ENCODE data around the gene AATF. TPM values are rescaled to one million over a fixed set of nuclear protein-coding genes. Genes with fewer than 3 reads are reported as not detected.

Gene AATF
- total and polyA plus RNA-seq, 2 of the 8 experiments (the other 6 are each of a cell fraction or from before 2014, with no cell fraction given), result 20.1 to 62.8 TPM

DNA sequence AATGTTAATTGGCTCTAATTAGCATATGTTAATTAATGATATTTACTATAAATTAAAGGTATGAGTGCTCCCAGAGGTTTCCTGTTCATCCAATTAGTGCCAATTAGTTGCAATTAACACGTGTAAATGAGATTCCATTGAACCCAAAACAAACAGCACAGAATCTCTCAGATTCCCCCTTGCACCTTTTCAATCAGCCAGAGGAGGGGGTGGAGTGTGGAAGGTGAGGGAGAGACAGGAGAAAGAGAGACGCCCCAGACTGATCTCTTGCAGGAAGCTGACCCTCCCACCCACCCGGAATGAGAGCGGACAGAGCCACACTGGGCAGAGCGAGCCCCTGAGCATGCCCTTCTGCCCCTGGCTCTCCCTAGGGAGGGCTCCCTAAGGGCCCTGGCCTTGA lies 35.6 kb upstream of the AATF start:
- Histone ChIP-seq H2AK5ac (ENCODE audit: low read depth, low read length) (no peak overlapping the region), H3K9me3 (ENCODE audit: insufficient read depth in 2 of 2, low read depth in 1 of 2, low read length in 1 of 2) (no peaks in the 10 kb centered on the region), H3K4ac (replicated peaks; ENCODE audit: insufficient read length, low read depth, low read length) (no peak overlapping the region), H3K4me3 (ENCODE audit: extremely low read depth in 1 of 4, insufficient read depth in 2 of 4, low read depth in 3 of 4, low read length in 4 of 4) (no peak overlapping the region), H3K18ac (ENCODE audit: extremely low read depth, low read length) (no peak overlapping the region), H4K8ac (ENCODE audit: extremely low read depth, insufficient read depth, low read length) (no peak overlapping the region), H3K56ac (replicated peaks; ENCODE audit: insufficient read length, low read depth, low read length) (no peak overlapping the region), H3K27me3 (replicated peaks in 1 of 4; ENCODE audit: control insufficient read depth in 3 of 4, extremely low read depth in 1 of 4, insufficient read depth in 3 of 4, low read length in 3 of 4) (peaks cover 0 to 5% (median 0%) of the 10 kb centered on the region in 4 experiments; a peak in 1 of 7 replicates), H2BK5ac (ENCODE audit: low read depth, low read length) (no peak overlapping the region), H3K36me3 (ENCODE audit: control insufficient read depth in 2 of 4, insufficient read depth in 4 of 4, low read length in 3 of 4) (no peaks in the 10 kb centered on the region; a peak in 1 of 8 replicates), H3K27ac (ENCODE audit: low read depth, low read length) (no peak overlapping the region), H3K79me1 (ENCODE audit: low read depth, low read length) (no peaks in the 10 kb centered on the region), H3K23ac (ENCODE audit: insufficient read length) (no peak overlapping the region), H2AFZ (ENCODE audit: low read length) (no peak overlapping the region), H2BK20ac (ENCODE audit: low read length) (no peak overlapping the region), H2BK12ac (ENCODE audit: low read depth, low read length) (no peak overlapping the region), H3K4me2 (ENCODE audit: insufficient read depth in 1 of 2, low read depth in 2 of 2, low read length in 2 of 2) (no peak overlapping the region), H2BK120ac (replicated peaks; ENCODE audit: low read depth, low read length) (no peak overlapping the region), H3K9ac (replicated peaks in 1 of 4; ENCODE audit: extremely low read depth in 1 of 4, low read depth in 3 of 4, low read length in 3 of 4) (no peak overlapping the region), H3K79me2 (ENCODE audit: control insufficient read depth in 1 of 2, insufficient read depth in 2 of 2, low read length in 2 of 2) (no peaks in the 10 kb centered on the region), H3K14ac (ENCODE audit: insufficient read length) (no peak overlapping the region), H4K91ac (replicated peaks; ENCODE audit: insufficient read length, low read length) (no peak overlapping the region), H2BK15ac (ENCODE audit: low read length) (no peak overlapping the region), H4K20me1 (replicated peaks in 1 of 2; ENCODE audit: control insufficient read depth in 1 of 2, insufficient read depth in 2 of 2, low read length in 2 of 2) (no peaks in the 10 kb centered on the region), H3K4me1 (replicated peaks in 1 of 4; ENCODE audit: control insufficient read depth in 3 of 4, insufficient read depth in 4 of 4, low read length in 3 of 4) (peaks cover 0 to 6% (median 2%) of the 10 kb centered on the region in 4 experiments; a peak in 4 of 7 replicates), H3K23me2 (ENCODE audit: low read depth, low read length) (no peaks in the 10 kb centered on the region), H4K5ac (ENCODE audit: insufficient read length, low read depth, low read length) (no peak overlapping the region)
- ChIA-PET POLR2A (ENCODE audit: partially characterized antibody) (interaction anchor here (0.7 kb wide), 1 partner anchor 18 kb away, joined by 3 read pairs; no protein-coding TSS in a partner anchor), CTCF (ENCODE audit: partially characterized antibody) (interaction anchor here (0.6 to 0.8 kb wide), 2 partner anchors 43 to 76 kb away, joined by 3 to 4 read pairs; no protein-coding TSS in a partner anchor)
- FAIRE-seq, result no peak
- 81% methylated on average over 5 of the region's 5 CpGs; no CpG with 5 or more reads in 1 of the 2 experiments for WGBS, 2 experiments (ENCODE audit: extremely low coverage in 1 of 2, insufficient coverage in 1 of 2, insufficient read length in 1 of 2, insufficient replicate concordance in 2 of 2, low coverage in 1 of 2, low lambda C conversion rate in 2 of 2, missing lambda C conversion rate in 1 of 2)
- TF ChIP-seq USF2 (IDR thresholded peaks at IDR 0.05; ENCODE audit: low read length), result no peak
- TF ChIP-seq TEAD4 (IDR thresholded peaks at IDR 0.05; ENCODE audit: low read depth, low read length), result no peak
- no peak for TF ChIP-seq SIRT6 (IDR thresholded peaks at IDR 0.05; ENCODE audit: low read length)
- no peak for TF ChIP-seq TCF12 (IDR thresholded peaks at IDR 0.05; ENCODE audit: low read depth, low read length)
- no peak for TF ChIP-seq BCL11A (IDR thresholded peaks at IDR 0.05; ENCODE audit: low read depth in 2 of 2, low read length in 2 of 2)
- no peak for TF ChIP-seq FOSL1 (IDR thresholded peaks at IDR 0.05; ENCODE audit: insufficient read depth, low read depth, low read length)
- no peak for TF ChIP-seq GABPA (IDR thresholded peaks at IDR 0.05; ENCODE audit: borderline replicate concordance, insufficient read depth, low read length)
- TF ChIP-seq RFX5 (IDR thresholded peaks at IDR 0.05; ENCODE audit: borderline replicate concordance, low read depth, low read length), result no peak
- no peak for DNase-seq (ENCODE audit: low read depth in 1 of 2, low spot score in 2 of 2)

All from H1 (cell line).